Stimulated activated CD8-positive, alpha-beta memory T cell treated with anti-CD3 and anti-CD28 coated beads, Interleukin-12 subunit alpha, Interleukin-12 subunit beta, amount 100 ng/mL, for 24 hours (primary cell): ENCODE results near the gene CXCL13.
"Not testable (repeated sequence)": the region's sequence is repeated elsewhere in the genome, so short reads cannot be mapped to it uniquely, and the experiment has no call there.

ENCODE experiments used
- DNase-seq: peaks from one replicate; pipeline ENCODE4 v3.0.0-alpha.2; 2020; ENCODE audit errors: extremely low read depth

The CXCL13 gene

DNA sequence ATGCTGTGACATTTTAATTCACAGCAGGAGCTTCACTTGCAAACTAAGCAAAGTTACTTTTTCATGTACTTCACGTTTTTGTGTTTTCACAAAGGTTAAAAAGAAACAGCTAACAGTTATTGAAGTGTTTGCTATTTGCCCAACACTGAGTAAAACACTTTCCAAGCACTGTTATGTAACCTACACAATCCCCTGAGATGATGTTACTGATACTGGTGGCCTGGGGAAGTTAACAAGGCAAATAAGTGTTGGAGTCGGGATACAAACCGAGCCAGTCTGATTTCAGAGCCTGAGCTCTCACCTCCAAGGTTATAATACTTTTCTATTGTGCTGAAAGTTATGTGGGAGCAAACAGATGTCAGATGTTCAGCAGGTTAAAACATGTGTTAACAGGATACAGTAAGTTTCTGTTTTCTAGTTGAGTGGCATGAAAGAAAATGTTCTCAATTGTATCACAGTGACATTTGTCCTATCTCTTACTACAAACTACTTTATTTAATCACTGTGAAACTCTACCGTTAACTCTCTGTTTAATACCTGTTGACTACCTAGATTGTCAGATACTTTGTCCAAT, 3.9 kb upstream of the CXCL13 start:
- DNase-seq: no peak

- DNase-seq: no peak
These were observed 7.6 kb downstream of the CXCL13 start for GRCh38 chr4:77613267-77613666.

DNA sequence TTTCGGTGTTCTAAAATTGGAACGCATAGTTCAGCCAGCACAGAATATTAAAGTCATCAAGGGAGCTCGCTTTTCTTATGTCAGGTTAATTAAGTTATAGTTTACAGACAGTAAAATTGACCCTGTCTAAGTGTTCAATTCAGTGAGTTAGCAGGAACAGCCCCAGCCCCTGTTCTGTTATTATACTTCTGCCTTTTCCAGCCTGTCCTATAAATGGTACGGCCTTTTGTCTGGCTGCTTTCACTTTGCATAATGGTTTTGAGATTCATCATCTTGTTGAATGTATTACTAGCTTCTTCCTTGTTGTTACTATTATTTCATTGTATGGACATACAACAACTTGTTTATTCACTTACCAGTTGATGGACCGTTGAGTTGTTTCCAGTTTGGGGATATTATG, 9.5 kb downstream of the CXCL13 start:
- DNase-seq: no peak

- DNase-seq: no peak
These were observed 11.6 kb downstream of the CXCL13 start for GRCh38 chr4:77617203-77617602.

DNA sequence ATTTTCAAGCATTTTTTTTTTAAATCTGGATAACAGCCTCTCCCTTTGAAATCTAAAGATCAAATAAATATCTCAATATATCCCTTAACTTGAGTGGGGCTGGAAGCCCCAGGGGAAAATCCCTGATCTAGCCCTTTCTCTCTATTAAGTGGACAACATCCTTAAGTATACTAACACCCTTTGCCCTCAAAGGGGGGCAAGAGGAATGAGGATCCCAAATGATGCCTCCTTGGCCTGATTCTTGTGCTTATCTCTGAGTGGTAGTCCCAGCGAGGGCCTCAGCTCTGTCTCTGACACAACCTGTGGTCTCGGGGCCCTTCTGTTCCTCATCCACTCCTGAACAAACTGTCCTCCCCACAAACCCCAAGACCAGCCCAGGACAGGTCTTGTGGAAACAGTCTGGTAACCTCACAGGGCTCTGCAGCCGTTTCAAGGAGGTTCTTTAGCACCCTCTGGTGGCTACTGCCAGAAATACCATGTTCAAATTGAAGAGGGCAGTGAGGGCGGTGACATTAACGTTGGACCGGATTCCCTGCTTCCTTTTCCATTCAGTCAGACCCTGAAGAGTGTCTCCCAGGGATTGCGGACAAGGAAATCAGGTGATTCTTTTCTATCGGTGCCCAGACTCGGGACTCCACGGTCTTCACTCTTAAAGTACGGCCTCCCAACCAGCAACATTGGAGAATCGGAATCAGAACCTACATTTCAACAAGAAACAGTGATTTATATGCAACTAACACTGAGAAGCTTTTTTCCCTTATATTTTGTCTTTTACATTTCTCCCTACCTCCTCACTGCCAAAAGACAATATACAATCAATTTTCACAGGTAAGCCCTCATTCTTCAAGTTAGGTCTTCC, 13.0 kb downstream of the CXCL13 start:
- peak; percentile 17 for DNase-seq

- DNase-seq: no peak
These were observed 13.8 kb downstream of the CXCL13 start for GRCh38 chr4:77619408-77619807.

GRCh38 chr4:77621254-77621653, 15.6 kb downstream of the CXCL13 start:
- DNase-seq: no peak

DNA sequence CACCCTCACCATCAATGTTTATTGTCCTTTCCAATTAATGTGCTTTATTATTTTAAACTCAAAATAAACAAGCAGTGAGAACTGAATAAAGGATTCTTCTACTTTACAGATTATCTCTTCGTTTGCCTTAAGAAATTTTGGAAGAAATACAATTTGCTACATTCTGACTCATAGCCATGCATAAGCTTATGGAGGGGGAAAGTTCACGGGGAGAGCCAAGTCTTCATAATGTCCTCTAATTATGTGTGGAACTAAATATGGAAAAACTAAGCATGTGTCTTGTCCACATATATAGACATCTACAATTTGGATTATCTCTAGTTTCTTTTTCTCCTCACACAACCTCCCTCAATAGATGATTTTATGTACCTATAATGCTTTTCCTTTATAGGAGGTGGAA, 17.5 kb downstream of the CXCL13 start:
- DNase-seq: no peak

DNA sequence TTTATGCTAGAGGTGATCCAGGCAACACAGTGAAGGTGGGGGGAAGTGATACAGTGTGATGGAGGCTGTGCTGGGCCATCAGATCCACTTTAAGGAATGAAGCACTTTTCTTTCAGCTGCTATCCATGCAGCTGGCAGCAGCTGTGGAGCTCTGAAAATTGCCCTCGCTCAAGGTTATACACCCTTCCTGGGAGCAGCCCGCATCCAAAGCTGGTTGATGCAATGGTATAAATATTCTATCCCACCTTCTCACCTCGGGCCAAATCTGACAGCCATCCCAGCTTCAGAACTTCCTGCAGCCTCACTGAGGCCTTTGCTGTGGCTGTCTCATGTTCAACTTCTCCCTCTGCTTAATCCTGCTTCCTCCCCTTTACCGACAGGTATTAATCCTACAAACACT, 18.6 kb downstream of the CXCL13 start:
- no peak for DNase-seq

- DNase-seq: no peak
These were observed 19.9 kb downstream of the CXCL13 start for GRCh38 chr4:77625485-77625884.

DNA sequence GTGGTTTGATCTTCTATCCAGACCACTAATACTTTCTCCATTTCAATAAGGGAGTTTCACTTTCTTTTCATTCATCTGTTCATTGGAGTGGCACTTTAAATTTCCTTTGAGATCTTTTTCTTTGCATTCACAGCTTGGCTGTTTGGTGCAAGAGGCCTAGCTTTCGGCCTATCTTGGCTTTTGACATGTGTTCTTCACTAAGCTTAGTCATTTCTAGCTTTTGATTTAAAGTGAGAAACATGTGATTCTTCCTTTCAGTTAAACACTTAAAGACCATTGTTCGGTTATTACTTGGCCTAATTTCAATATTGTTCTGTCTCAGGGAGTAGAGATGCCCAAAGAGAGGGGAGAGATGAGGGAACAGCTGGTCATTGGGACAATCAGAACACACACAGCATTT, 24.3 kb downstream of the CXCL13 start:
- DNase-seq: no peak

- no peak for DNase-seq
These were observed 25.7 kb downstream of the CXCL13 start for GRCh38 chr4:77631276-77631675.

DNA sequence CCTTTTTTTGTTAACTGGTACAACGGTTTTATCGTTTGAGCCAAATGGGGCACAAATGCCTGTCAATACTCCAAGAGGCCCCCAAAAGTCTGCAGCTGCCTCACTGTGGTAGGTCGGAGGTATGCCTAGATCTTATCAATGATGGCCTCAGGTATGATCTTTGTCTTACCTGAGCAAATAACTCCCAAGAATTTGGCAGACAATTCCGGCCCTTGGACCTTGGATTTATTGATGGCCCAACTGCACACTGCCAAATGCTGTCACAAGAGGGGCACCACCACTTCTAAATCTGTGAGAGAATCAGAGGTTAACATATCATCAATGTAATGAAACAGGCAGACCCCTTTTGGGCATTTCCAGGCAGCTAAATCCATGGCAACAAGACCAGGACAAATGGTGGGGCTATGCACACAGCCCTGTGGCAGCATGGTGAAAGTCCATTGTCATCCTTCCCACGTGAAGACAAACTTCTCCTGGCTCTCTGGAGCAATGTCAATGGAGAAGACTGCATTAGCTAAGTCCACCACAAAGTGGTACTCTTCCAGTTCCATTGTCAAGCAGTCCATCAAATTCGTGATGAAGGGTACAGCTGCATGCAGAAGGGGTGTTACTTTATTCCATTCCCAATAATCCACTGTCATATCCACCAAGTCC, 28.6 kb downstream of the CXCL13 start:
- DNase-seq: no peak

DNA sequence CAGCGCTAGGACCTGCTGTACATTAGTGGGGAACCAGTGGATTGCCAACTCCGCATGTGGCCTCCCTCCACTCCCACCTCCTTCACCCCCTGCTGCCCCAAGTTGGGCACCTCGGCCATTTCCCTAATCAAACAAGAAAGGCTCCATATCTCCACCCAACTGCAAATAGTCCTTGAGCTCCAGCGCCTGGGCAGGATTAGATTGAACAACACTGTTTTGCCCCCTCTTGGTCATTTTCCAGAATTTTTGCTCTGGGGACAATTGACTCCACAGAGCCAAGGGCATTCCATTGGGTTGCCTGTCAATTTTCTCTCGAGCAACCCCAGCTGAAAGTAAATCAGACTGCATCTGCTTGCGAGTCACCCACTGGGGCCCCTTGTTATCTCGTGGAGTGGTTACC, 29.6 kb downstream of the CXCL13 start:
- DNase-seq: no peak

DNA sequence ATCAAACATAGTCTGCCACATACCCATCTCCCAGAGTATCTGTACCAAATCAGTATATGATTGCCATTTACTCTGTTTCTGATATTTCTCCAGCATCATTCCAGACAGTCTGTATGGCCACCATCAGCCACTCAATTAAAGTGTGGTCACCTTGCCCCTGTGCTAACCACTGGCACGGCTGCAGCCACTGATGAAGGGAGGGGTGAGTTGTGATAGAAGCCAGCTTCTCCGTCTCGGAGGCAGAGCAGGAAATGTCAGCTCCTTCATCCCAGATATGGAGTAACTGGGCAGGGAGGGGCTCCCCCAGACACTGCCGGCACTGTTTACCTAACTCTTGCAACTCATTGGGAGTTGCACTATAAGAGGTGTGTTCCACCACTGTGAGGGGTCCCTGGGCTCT, 30.3 kb downstream of the CXCL13 start:
- no peak for DNase-seq

- DNase-seq: no peak
These were observed 31.3 kb downstream of the CXCL13 start for GRCh38 chr4:77636902-77637301.

- not testable (repeated sequence) for DNase-seq
These were observed 38.4 kb downstream of the CXCL13 start for GRCh38 chr4:77644069-77644468.

DNA sequence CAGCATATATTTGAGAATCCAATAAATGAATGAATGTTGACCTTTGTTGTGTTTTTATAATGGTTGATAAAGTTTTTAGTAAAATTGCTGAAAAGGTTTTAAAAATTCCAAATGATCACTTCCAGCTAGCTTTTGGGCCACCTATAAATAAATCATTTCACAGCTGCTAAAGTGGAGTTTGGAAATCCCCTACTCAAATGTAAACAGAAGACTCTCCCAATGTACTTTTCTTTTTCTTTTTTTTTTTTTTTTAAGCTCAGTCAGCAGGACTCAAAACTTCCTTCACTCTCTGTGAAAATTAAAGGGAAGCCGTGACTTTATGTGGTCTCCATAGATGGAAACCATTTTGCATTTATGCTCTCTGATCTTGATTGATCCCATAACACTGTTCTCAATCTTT, 45.2 kb downstream of the CXCL13 start:
- no peak for DNase-seq

DNA sequence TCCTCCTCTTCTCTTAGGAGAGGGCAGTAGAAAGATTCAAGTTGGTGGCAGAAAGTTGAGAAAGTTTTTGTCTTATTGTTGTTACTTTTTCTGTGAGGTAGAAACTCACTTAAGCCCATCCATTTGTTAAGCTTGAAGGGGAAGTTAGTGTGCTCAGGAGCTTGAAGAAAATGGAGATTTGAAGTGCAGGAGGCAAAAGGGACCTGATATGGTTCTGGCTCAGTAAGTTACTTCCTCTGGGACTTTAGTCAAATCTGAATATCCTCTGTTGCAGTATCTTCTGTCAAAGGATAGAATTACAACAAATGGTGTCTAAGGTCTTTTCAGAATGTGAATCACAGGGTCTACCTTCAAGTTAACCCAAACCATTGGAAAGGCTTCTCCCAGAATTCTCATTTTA, 46.2 kb downstream of the CXCL13 start:
- no peak for DNase-seq

DNA sequence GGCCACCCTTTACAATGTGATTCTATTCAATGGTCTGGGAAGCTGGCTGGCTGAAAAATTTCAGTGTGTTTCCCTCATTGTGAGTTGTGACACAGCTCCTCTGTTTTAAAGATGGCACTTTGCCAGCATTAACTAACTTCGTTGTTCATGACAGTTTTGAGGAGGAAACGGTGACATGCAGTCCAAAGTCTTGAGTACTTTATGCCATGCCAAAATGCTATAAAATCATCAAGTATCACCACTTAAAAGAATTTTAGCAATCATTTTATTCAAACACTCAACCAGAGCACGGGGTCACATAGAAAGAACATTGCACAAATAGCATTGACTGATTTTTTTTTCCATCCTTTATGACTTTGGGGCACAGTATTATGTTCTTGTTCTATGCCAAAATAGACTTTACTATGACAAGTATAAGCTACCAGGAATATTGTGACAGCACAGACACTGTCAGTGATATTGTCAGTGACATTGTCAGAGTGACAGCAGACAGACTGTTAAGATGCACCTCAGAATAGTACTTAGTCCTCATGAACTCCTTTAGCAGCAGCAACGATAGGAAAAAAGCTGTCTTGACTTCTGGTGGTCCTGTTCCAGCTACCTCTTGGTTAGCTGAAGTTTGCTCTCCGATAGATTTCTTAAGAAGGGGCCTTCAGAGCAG, 46.7 kb downstream of the CXCL13 start:
- DNase-seq: no peak

GRCh38 chr4:77653162-77653758, 47.6 kb downstream of the CXCL13 start:
- DNase-seq: no peak

DNA sequence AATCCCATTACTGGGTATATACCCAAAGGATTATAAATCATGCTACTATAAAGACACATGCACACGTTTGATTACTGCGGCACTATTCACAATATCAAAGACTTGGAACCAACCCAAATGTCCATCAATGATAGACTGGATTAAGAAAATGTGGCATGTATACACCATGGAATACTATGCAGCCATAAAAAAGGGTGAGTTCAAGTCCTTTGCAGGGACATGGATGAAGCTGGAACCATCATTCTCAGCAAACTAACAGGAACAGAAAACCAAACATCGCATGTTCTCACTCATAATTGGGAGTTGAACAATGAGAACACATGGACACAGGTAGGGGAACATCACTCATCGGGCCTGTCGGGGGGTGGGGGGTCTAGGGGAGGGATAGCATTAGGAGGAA, 54.7 kb downstream of the CXCL13 start:
- not testable (repeated sequence) for DNase-seq
